CD4-positive, alpha-beta T cell treated with Interleukin-6 at 100 ng/mL for 8 hours (primary cell): ENCODE data around the gene SAP25.

Source experiments
- DNase-seq: peaks from one replicate; pipeline ENCODE4 v3.0.0-alpha.2; 2020; ENCODE audit warnings: mixed read lengths, low spot score

SAP25 gene

DNA sequence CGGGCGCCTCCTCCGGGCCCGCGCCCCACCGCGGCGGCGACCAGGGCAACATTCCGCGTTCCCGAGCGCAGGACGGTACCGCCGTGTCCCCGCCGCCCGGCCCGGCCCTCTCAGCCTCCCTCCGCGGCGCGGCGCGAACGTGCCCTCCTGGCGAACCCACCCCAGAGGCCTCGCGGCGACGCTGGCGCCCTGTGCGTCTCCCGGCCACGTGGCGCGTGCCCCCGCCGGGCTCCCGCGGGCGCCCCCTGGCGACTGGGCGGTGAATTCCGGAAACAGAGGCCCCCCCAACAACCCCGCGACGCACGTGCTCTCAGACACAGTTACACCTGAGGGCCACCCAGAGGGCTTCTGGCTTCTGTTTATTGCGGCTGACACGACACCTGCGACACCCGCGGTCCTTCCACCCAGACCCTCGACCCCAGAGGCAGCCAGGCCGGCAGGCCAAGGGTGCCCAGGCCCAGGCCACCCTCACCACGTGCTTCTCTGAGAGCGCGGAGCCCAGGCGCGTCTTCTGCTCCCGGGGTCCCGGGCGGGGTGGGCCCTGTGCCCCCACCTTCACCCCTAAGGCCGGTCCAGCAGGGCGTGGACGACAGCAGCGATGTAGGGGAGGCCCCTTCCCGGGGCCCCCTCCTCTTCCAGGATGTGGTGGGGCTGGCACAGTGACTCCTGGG, at the start of gene SAP25:
Gene SAP25, minus strand, starts transcription at position 210 of the 671 bp plus-strand sequence. Its CDS starts 158 bp downstream, at position 52.
- no peak for DNase-seq

DNA sequence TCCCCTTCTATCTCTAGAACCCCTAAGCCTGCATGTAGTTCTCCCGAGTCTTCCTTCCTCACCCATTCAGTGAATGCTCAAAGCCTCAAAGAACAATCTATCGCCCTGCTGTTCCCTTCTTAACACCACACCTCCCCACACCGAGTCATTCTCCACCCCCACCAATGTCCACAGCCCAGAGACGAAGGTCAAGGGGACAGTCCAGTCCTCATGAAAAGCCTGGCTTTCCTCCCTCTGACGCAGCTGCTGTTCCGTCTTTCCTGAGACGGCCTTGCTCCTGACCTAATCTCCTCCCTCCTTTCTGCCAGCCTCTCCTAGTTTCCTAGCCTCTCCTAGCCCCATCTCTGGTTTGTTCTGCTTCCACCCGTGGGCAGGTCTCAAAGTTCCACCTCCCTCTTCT, 47.9 kb upstream of the SAP25 start:
- DNase-seq, result no peak

DNA sequence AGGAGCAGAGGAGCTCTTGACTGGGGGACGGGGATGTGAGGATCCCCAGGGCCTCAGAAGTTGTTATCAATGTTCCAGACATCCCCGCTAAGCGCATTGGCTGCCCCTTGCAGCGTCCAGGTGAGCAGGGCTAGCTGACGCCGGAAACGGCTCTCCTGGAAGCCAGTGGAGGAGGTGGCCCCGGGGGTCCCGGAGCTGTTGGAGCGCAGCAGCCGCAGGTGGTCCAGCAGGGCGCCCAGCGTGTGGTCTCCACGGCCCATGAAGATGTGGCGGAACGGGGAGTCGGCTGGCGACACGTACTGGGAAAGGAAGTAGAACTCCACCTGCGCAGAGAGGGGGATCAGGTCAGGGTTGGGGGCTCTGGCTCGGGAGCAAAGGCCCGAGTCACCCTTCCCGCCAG, 47.1 kb upstream of the SAP25 start:
- no peak for DNase-seq

DNA sequence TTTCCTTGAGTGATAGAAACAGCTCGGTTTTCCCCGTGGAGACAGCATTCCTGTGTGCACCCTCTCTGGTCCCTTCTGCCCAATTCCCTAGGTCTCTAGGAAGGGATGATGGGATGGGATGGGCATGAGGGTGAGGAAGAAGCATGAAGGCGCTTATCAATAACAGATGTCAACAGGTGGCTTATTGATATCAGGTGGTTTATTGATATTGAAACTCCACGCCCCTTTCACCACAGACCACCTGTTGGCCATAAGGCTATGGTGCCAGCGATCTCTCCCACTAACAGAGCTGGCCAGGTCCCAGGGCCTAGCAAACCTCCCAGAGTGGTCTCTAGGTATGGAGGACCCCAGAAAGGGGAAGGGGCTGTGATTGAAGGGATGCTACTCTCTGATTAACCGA, 46.5 kb upstream of the SAP25 start:
- DNase-seq, result no peak

- DNase-seq, result no peak
These were observed 40.7 kb upstream of the SAP25 start for GRCh38 chr7:100614308-100614861.

DNA sequence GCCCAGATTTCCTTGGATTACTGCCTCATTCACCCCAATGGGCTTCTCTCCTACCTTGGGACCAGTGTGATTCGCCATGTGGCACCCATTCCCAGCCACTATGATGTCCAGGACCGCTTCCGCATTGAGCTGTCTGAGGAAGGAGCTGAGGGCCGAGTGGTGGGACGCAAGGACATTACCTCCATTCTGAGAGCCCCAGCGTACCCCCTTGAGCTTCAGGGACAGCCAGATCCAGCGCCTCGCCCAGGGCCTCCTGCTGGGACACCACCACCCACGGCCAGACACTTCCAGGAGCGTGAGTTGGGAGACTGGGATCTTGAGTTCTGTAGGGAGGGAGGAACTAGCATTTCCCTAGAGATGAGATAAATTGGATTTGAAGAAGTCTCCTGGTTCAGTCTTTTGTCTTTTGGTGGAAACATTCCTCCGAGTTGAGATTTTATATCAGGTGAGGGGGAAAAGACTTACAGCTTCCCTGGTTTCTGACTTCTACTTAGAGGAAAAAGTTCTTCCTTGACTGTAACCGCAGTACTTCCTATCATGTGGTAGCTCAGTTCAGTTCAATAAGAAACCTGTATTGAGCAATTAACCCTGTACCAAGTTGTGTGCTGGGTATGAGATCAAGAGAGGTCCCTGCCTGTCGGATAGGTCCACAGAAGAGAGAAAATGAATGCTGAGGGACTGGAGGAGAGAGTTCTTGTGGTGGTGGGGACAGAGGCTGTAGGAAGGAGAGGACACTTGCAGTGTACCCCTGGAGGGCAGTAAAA, 39.9 kb upstream of the SAP25 start:
- no peak for DNase-seq

DNA sequence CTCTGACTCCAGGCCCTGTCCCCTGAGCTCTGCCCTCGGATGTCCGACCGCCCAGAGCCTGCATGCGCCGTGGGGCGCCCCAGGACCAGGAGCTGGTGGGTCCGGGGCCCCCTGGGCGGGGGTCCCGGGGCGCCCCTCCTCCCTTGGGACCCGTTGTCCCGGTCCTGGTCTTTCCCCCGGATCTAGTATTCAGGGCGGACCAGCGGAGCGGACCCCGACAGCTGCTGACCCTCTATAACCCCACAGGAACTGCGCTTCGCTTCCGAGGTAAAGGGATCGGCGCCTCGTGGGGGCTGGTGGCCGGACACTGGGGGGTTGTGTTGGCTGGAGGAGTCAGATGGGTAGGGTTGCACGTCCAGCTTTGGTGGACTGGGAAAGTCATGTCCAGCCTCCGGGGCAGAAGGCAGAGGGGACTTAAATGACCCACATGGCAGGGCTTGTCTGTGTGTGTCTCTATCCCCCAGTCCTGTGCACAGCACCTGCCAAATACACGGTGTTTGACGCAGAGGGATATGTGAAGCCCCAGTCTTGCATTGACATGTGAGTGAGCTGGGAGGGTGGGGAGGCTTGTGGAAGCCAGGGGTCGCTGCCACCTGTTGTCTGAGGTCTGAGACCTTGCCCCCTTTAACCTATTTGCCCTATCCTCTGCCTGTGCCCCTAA, 39.2 kb upstream of the SAP25 start:
- DNase-seq, result no peak

- DNase-seq, result peak; percentile 97
These were observed 38.5 kb upstream of the SAP25 start, which contains the start of gene MOSPD3 for GRCh38 chr7:100611983-100612729. TSS of gene MOSPD3 (plus strand) at chr7:100612540. CDS start at chr7:100612792, 252 bp downstream.

- no peak for DNase-seq
These were observed 36.3 kb upstream of the SAP25 start for GRCh38 chr7:100609958-100610357.

DNA sequence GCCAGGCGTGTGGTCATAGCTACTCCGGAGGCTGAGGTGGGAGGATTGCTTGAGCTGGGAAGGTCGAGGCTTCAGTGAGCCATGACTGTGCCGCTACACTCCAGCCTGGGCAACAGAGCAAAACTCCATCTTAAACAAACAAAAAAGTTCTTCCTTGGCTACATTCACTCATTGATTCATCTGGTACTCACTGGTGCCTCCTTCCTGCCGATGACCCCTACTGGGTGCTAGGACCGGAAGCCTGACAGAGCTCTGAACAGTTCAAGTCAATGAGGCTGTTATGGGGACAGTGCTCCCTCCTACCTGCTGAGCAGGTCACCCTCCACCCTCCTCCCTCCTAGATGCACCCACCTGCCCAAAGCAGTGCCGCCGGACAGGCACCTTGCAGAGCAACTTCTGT, 33.4 kb upstream of the SAP25 start:
- no peak for DNase-seq

GRCh38 chr7:100606313-100606712, 32.6 kb upstream of the SAP25 start:
- DNase-seq, result no peak

GRCh38 chr7:100604976-100605911, 31.5 kb upstream of the SAP25 start:
- DNase-seq, result no peak

GRCh38 chr7:100604028-100604975, 30.6 kb upstream of the SAP25 start:
- peak; percentile 81 for DNase-seq

DNA sequence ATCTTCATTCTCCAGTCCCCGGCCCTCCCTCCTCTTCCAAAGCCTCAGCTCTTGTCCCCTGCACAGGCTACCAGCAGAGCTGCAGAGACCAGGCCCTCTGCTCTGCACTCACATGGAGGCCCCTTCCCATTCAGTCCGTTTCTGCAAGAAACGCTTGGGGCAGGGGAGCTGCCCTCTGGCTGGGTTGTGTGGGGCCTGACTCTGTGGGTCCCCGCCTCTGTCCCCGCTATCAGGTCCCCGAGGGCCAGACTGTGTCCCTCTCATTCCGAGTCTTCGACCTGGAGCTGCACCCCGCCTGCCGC, 30.0 kb upstream of the SAP25 start:
- no peak for DNase-seq

DNA sequence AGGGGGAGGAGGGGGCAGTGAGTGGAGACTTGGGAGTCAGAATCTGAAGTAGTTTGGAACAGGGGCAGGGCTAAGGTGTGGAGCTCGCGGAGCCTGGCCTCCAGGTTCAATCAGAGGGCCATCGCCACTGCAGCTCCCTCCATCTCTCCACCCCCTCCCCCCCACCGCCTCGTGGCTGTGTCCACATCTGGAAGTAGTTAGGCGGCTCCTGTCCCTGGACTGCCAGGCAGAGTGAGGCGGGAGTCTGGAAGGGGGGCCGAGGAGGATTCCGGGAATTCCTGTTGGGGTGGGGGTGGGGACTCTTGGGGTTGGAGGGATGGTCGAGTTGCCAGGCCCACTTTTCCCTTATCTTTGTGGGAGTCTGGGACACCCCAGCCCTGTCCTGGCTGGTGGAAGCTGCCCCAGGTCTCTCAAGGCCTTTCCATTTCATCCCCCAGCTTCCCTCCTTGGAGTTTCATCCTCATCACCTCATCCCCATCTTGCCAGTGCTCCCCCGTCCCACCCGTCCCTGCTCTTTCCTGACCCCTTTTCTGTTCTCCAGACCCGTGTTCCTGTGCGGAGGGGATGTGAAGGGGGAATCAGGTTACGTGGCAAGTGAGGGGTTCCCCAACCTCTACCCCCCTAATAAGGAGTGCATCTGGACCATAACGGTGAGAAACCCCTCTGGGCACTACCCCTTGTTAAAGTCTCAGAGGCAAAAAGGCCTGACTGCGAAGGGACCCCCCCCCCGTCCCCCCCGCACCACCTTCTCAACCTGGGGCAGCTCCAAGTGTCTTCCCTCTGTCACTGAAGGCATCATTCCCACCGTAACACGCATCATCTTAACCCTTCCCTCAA, 29.4 kb upstream of the SAP25 start:
- DNase-seq, result no peak

- no peak for DNase-seq
These were observed 27.0 kb upstream of the SAP25 start for GRCh38 chr7:100600730-100601038.

- no peak for DNase-seq
These were observed 26.4 kb upstream of the SAP25 start for GRCh38 chr7:100599911-100600729.

GRCh38 chr7:100598425-100598824, 24.7 kb upstream of the SAP25 start:
- DNase-seq, result no peak
